Activated T-helper 17 cell treated with anti-CD3 and anti-CD28 coated beads, Interleukin-2, amount 50 U/mL, for 72 hours (primary cell): Measurements from ENCODE around the gene CELSR1. TPM values are rescaled to one million over a fixed set of nuclear protein-coding genes. Genes with fewer than 3 reads are reported as not detected.
"Not testable (repeated sequence)": the region's sequence is repeated elsewhere in the genome, so short reads cannot be mapped to it uniquely, and the experiment has no call there.

ENCODE experiments used
- ATAC-seq: fragments of 150-1000 bp; cut with Tn5 transposase; replicated peaks from 2 replicates; pipeline ENCODE4 v1.10.0; 2021; ENCODE audit warnings: mild to moderate bottlenecking, moderate library complexity
- H3K27ac Mint-ChIP-seq: one replicate; pipeline ENCODE4 v1.8.0; 2022; ENCODE audit warnings: mixed read lengths
- H3K27me3 Mint-ChIP-seq: one replicate; pipeline ENCODE4 v1.8.0; 2022; ENCODE audit warnings: mixed read lengths
- H3K36me3 Mint-ChIP-seq: one replicate; pipeline ENCODE4 v1.8.0; 2022; ENCODE audit warnings: low read depth, mild to moderate bottlenecking, mixed read lengths
- H3K4me1 Mint-ChIP-seq: one replicate; pipeline ENCODE4 v1.8.0; 2022; ENCODE audit warnings: mixed read lengths
- H3K4me3 Mint-ChIP-seq: one replicate; pipeline ENCODE4 v1.8.0; 2022; ENCODE audit warnings: mild to moderate bottlenecking, mixed read lengths
- H3K9me3 Mint-ChIP-seq: one replicate; pipeline ENCODE4 v1.8.0; 2022; ENCODE audit warnings: mixed read lengths
- total RNA-seq, 2 donors: library from RNA; stranded (reverse); gene quantifications; one replicate each; pipeline ENCODE4 v1.2.3, GENCODE V29; 2022

The CELSR1 gene
- total RNA-seq, 2 donors from 2014 or later: 0.32 to 0.48 TPM

DNA sequence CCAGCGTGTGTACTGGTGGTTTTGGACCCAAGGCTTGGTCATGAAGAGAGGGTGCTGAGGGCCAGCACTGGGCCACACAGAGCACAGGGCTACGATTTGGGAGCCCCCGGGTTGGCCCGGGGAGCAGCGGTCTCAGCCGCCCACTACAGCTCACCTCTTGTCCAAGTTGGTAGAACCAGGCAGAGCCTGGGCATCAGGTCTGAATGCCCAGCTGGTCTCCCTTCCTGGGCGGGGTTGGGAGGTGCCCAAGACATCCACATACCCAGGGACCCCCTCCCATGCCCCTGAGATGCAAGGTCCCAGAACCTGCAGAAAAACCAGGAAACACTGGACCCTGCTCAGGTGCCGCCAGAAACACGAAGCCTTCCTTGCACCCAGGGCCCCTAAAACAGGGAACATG lies 18.0 kb downstream of the CELSR1 start:
- Mint-ChIP-seq H3K4me1 (no peaks in the 10 kb centered on the region), H3K4me3 (no peak overlapping the region), H3K9me3 (no peaks in the 10 kb centered on the region), H3K36me3 (no peaks in the 10 kb centered on the region), H3K27ac (no peak overlapping the region), H3K27me3 (no peaks in the 10 kb centered on the region)
- no peak for ATAC-seq

DNA sequence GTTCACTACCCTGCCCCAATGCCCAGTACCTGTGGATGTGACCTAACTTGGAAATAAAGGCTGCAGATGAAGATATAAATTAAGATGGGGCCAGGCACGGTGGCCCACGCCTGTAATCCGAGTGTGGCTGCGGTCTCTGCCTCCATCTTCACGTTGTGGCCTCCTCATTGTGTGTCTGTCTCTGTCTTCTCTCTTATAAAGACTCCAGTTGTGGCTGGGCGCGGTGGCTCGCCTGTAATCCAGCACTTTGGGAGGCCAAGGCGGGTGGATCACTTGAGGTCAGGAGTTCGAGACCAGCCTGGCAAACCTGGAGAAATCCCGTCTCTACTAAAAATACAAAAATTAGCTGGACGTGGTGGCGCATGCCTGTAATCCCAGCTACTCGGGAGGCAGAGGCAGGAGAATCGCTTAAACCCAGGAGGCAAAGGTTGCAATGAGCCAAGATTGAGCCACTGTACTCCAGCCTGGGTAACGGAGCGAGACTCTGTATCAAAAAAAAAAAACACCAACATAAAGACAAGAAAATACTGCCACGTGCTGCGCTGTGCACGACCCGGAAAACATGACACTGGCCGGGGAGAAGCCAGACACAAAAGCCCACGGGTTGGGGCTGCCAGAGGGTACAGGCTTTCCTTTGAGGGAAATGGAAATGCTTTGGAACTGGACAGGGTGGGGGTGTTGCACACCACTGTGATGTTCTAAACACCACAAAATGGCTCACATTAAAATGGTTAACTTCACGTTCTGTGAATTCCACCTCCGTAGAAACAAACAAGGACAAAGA lies 18.7 kb downstream of the CELSR1 start:
- H3K36me3 Mint-ChIP-seq: no peaks in the 10 kb centered on the region
- no peak overlapping the region for H3K27ac Mint-ChIP-seq
- H3K4me3 Mint-ChIP-seq: no peak overlapping the region
- H3K9me3 Mint-ChIP-seq: no peaks in the 10 kb centered on the region
- H3K4me1 Mint-ChIP-seq: no peaks in the 10 kb centered on the region
- no peaks in the 10 kb centered on the region for H3K27me3 Mint-ChIP-seq
- no peak for ATAC-seq

DNA sequence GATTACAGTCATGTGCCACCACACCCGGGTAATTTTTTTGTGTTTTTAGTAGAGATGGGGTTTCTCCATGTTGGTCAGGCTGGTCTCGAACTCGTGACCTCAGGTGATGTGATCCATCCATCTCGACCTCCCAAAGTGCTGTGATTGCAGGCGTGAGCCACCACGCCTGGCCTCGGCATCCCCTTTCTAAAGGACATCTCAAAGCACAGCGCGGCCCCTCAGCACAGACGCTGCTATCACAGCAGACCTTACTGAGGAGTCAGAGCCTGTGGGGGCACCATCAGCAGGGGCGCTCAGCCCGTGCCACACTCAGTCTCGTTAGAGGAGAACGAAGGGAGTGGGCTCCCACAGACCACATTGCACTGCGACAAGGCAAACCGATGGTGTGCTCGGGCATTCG lies 19.4 kb downstream of the CELSR1 start:
- Mint-ChIP-seq H3K4me3 (no peak overlapping the region), H3K36me3 (no peaks in the 10 kb centered on the region), H3K9me3 (no peaks in the 10 kb centered on the region), H3K27ac (no peak overlapping the region), H3K27me3 (no peaks in the 10 kb centered on the region), H3K4me1 (no peaks in the 10 kb centered on the region)
- ATAC-seq: no peak

DNA sequence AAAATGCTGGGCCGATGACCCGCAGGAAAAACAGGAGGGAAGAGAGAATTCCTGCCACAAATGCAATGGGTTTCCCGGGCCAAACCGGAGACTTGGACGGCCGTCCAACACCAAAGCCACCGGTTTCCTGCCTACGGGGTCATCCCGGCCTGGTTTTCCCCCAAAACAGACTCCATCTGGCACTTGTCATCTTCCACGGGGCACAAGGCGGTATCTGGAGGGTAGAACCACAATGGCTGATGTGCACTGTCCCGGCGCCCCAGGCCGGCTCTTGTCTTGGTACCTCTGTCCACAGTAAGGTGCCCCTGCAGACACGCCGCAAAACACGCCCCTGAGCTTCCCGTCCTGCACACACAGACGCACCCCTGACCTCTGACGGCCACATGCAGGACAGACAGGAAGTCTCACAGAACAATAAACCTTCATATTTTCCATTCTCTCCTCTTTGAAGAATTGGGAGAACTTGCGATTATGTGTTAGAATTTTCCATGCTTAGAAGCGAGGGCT lies 20.1 kb downstream of the CELSR1 start:
- H3K27me3 Mint-ChIP-seq: no peaks in the 10 kb centered on the region
- ATAC-seq: no peak
- H3K9me3 Mint-ChIP-seq: no peaks in the 10 kb centered on the region
- no peak overlapping the region for H3K27ac Mint-ChIP-seq
- H3K36me3 Mint-ChIP-seq: no peaks in the 10 kb centered on the region
- H3K4me3 Mint-ChIP-seq: no peak overlapping the region
- no peaks in the 10 kb centered on the region for H3K4me1 Mint-ChIP-seq

DNA sequence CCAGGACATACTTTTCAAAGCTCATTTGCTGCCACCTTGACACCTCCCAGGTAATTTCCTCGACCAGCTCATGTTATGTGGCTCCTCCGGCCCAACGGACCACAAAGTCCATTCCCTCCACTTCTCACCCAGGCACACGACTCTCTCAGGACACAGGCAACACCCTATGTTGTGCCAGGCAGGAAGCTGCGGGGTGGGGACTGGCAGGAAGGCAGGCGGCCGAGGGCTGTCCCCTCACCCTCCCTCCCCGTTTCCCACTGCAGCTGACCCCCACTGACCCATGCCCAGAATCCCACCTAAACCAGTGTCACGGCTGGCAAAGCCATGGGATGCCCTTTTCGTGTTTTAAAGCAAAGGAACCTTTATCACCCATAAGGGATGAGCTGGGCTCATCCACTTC lies 20.8 kb downstream of the CELSR1 start:
- Mint-ChIP-seq H3K36me3 (no peaks in the 10 kb centered on the region), H3K4me1 (no peaks in the 10 kb centered on the region), H3K27ac (no peak overlapping the region), H3K4me3 (no peak overlapping the region), H3K9me3 (no peaks in the 10 kb centered on the region), H3K27me3 (no peaks in the 10 kb centered on the region)
- no peak for ATAC-seq

GRCh38 chr22:46516112-46516487 lies 21.3 kb downstream of the CELSR1 start:
- H3K4me3 Mint-ChIP-seq, H3K27me3 Mint-ChIP-seq, H3K36me3 Mint-ChIP-seq, H3K9me3 Mint-ChIP-seq, H3K27ac Mint-ChIP-seq, H3K4me1 Mint-ChIP-seq, ATAC-seq: not testable (repeated sequence)

DNA sequence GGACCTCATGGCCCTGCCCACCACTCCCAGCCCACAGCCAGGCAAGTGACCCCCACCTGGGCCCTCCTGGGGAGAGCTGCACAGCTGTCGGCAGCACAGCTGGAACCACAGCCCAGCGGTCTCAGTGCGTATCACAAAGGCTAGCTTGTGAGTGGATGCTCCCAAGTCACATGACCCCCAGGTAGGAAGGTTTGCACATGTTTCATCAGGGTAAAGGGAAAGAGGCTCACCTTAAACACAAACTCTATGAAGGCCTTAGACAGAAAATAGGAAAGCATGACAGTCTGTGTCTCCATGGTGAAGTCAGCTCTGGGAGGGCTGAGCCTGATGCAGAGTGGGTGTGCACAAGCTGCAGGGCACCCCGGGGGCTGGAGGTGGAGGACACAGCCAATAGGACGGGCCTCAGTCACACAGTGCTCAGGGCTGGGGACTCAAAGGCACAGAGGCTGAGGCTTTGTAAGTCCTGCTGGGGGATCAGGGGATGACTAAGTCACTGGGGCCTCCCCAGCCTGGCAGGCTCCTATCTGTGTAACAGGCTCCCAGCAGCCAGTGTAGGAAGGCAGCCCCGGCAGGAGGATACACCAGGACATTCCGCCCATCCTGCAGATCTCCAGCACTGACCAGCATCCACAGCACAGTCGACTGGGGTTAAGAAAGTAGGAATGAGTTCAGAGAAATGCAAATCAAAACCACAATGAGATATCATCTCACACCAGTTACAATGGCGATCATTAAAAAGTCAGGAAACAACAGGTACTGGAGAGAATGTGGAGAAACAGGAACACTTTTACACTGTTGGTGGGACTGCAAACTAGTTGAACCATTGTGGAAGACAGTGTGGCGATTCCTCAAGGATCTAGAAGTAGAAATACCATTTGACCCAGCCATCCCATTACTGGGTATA lies 22.0 kb downstream of the CELSR1 start:
- Mint-ChIP-seq H3K4me3 (no peak overlapping the region), H3K9me3 (no peaks in the 10 kb centered on the region), H3K36me3 (no peaks in the 10 kb centered on the region), H3K27me3 (no peaks in the 10 kb centered on the region), H3K4me1 (no peaks in the 10 kb centered on the region), H3K27ac (no peak overlapping the region)
- no peak for ATAC-seq

GRCh38 chr22:46514592-46515207 lies 22.7 kb downstream of the CELSR1 start:
- no peaks in the 10 kb centered on the region for H3K36me3 Mint-ChIP-seq
- H3K27ac Mint-ChIP-seq: no peak overlapping the region
- H3K9me3 Mint-ChIP-seq: no peaks in the 10 kb centered on the region

DNA sequence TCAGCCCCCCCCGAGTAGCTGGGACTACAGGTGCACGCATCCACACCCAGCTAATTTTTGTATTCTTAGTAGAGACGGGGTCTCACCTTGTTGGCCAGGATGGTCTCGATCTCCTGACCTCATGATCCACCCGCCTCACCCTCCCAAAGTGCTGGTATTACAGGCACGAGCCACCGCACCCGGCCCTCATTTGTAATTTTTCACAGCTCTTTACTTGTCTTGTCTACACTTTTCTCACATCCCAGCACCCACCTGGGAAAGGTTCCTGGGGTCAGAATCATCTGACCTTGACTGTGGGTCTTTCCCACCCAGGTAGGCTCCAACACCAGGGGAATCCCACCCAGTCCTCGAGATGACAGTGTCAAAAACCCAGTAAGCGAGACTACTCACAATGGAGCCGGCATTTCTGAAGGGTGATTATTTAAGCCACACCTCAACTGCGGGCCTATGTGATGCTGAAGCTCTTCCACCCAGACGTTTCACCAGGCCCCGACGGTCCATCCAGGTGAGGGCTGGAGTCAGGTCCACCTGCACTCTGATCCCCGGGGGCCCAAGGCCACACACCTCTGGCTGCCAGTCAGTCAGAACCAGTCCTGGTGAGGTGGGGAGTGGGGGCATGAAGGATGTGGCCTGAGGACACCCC lies 23.4 kb downstream of the CELSR1 start:
- no peaks in the 10 kb centered on the region for H3K9me3 Mint-ChIP-seq
- no peak overlapping the region for H3K4me3 Mint-ChIP-seq
- ATAC-seq: no peak
- H3K36me3 Mint-ChIP-seq: no peaks in the 10 kb centered on the region
- no peak overlapping the region for H3K27ac Mint-ChIP-seq
- no peaks in the 10 kb centered on the region for H3K4me1 Mint-ChIP-seq
- no peaks in the 10 kb centered on the region for H3K27me3 Mint-ChIP-seq

More at GRCh38 chr22:46514592-46515207, 22.7 kb downstream of the CELSR1 start:
- no peak for ATAC-seq
- no peak overlapping the region for H3K4me3 Mint-ChIP-seq
- no peaks in the 10 kb centered on the region for H3K4me1 Mint-ChIP-seq
- H3K27me3 Mint-ChIP-seq: no peaks in the 10 kb centered on the region

- Mint-ChIP-seq H3K27ac (no peak overlapping the region), H3K4me1 (no peaks in the 10 kb centered on the region), H3K36me3 (no peaks in the 10 kb centered on the region), H3K9me3 (no peaks in the 10 kb centered on the region), H3K27me3 (no peaks in the 10 kb centered on the region), H3K4me3 (no peak overlapping the region)
- ATAC-seq: no peak
Measured at GRCh38 chr22:46512683-46513082, 24.7 kb downstream of the CELSR1 start.

GRCh38 chr22:46512039-46512370 lies 25.4 kb downstream of the CELSR1 start:
- Mint-ChIP-seq H3K9me3 (no peaks in the 10 kb centered on the region), H3K4me1 (no peaks in the 10 kb centered on the region), H3K27me3 (no peaks in the 10 kb centered on the region), H3K36me3 (no peaks in the 10 kb centered on the region), H3K27ac (no peak overlapping the region), H3K4me3 (no peak overlapping the region)
- no peak for ATAC-seq

DNA sequence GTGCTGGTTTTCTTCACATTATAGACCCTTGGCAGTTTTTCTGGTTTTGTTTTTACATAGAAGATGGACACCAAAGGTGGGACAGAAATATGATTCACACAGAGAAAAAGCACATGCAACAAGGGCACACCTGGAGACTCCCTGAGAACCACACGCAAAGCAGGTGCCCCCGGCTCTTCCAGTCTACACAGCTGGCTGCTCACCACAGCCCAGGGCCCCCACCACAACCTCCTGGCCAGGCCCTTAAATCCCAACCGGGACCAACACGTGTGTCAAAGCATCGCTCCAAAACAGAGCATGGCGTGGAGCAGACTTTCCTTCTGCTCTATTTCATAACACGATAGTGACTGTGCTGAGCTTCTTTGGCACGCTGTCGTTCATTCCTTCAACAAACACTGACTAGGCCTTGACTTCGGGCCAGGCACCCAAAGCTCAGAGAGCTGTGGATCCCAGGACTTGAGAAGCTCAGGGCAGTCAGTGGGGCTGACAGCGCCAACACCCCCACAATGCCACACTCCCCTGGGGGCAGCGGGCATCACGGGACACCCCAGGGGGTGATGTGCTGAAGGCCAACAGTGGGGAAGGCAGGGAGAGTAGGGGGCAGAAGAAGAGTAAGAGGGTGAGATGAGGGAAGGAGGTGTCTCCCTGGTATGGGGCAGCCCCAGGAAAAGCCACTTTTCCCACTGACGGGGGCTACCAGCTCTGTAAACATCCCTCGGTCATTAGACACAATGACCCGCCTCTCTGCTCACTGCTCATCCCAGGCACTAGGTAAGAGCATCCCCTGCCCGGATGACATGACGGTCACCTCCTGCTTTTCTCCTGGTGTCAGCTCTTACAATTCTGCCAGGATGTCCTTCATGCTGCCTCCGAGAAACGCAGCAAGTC lies 26.0 kb downstream of the CELSR1 start:
- Mint-ChIP-seq H3K9me3 (no peaks in the 10 kb centered on the region), H3K27ac (no peak overlapping the region), H3K4me1 (no peaks in the 10 kb centered on the region), H3K4me3 (no peak overlapping the region), H3K27me3 (no peaks in the 10 kb centered on the region), H3K36me3 (no peaks in the 10 kb centered on the region)
- ATAC-seq: no peak

- no peak for ATAC-seq
- Mint-ChIP-seq H3K27ac (no peak overlapping the region), H3K36me3 (no peaks in the 10 kb centered on the region), H3K27me3 (no peaks in the 10 kb centered on the region), H3K9me3 (no peaks in the 10 kb centered on the region), H3K4me3 (no peak overlapping the region), H3K4me1 (no peaks in the 10 kb centered on the region)
Measured at GRCh38 chr22:46509416-46510089, 27.9 kb downstream of the CELSR1 start.
